Measurements from ENCODE around the gene CES5A.
"Not testable (repeated sequence)": the region's sequence is repeated elsewhere in the genome, so short reads cannot be mapped to it uniquely, and the experiment has no call there.

- TF ChIP-seq CTCF, POLR2A (IDR thresholded peaks at IDR 0.05): not testable (repeated sequence)
Measured at GRCh38 chr16:55816222-55816621, 59.0 kb downstream of the CES5A start.
